ENCODE measurements around the gene DSTYK.

DNA sequence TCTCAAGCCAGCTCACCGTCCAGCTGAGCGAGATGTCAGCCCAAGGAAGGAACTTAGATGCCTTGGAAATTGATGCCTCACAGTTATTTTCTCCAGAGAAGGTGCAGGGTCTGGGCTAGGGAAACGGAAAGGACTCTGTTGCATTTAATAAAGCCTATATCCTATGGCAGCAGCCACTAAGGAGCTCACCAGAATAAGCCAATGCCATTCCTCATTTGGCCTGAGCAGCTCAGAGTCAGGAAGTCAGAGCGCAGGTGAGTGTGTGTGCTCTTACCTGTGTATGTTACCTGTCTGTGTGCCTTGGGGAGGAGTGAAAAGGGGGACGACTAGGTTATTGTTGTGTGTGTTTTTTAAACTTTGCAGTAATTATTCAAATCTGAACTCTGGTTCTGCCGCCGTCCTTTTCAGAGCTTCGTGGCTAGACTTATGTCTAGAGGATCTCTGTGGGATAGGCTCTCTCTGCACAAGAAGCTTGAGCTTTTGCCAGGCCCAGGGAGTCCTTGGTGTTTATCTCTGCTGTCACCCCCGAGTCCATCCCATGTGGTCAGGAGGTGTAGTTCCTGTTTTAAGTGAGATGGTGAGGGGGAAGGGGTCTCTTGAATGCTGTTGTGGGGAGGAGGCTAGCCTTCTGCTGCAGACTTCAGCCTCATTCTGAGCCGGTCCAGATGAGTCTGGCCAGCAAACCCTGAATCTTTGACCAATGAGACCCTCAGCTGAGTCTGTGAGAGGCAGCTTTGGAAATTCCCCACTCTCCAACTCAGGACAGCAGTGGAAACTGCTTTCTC is 18.6 kb upstream of the DSTYK start:
- TF ChIP-seq, protein P1, sequence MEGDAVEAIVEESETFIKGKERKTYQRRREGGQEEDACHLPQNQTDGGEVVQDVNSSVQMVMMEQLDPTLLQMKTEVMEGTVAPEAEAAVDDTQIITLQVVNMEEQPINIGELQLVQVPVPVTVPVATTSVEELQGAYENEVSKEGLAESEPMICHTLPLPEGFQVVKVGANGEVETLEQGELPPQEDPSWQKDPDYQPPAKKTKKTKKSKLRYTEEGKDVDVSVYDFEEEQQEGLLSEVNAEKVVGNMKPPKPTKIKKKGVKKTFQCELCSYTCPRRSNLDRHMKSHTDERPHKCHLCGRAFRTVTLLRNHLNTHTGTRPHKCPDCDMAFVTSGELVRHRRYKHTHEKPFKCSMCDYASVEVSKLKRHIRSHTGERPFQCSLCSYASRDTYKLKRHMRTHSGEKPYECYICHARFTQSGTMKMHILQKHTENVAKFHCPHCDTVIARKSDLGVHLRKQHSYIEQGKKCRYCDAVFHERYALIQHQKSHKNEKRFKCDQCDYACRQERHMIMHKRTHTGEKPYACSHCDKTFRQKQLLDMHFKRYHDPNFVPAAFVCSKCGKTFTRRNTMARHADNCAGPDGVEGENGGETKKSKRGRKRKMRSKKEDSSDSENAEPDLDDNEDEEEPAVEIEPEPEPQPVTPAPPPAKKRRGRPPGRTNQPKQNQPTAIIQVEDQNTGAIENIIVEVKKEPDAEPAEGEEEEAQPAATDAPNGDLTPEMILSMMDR (IDR thresholded peaks at IDR 0.05): no peak
- TF ChIP-seq POLR2A (IDR thresholded peaks at IDR 0.05): no peak

All from thyroid gland (tissue), 4 donors.